OCI-M1 (cell line): ENCODE measurements around the gene RPL14.
"Not testable (repeated sequence)": the region's sequence is repeated elsewhere in the genome, so short reads cannot be mapped to it uniquely, and the experiment has no call there.

Source experiments
- DNase-seq: peaks from one replicate; lab custom pipeline; 2025; lab: John Stamatoyannopoulos, UW

The RPL14 gene

DNA sequence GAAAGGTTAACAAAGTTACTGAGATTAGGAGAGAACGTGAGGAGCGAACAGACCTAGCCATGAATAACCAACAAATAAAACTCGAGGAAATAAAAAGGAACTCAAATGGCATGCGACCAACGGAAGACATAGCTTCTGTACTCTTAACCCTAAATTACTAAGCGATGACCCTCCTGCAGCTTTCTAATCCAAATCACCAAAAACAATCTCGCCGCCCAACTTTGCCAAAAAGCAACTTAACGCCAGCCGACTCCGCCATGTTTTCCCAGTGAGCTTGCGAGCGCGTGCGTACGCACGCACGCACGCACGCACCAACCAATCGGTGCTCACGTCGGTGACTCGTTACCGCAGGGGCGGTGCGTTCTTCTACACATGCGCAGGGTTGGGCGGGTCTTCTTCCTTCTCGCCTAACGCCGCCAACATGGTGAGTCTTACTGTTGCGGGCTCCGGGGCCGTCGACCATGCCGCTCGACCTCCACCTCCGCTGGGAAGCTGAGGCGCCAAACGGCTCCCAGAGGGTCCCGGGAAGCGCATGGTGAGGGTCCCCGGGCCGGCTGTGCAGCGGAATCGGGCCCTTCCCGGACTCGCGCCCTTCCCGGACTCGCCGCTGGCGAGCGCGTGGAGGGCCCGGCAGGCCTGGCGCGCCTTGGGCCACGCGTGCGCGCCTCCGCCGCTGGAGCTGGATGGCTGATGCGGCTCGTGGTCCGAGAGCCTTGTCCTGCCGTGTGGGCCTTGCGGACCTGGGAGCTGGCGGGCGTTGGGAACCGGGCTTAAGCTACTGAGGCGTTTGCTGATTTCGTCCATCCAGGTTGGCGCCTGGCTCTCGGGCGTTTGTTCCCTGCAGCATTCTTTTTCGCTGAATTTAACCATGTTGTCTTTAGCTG lies at the start of gene RPL14:
Gene RPL14, plus strand, starts transcription at position 400 of the 884 bp plus-strand sequence. Its CDS starts 133 bp downstream, at position 533.
- DNase-seq: peak; percentile 96

DNA sequence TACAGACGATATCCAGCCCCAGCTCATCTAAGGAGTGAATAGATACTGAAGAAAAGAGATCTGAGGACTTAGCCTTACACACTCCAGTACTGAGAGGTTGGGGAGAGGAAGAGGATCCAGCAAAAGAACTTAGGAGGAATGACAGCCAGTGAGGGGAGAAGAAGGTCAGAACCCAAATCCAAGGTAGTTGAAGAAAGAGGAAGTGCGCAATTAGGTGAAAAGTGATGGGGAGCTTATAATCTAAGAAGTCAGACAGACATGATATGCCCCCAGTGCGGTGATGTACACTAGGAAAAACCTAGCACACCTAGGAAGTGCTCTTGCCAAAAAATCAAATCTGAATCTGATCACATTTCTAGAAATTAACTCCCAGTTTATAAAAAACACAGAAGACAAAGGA lies 49.5 kb upstream of the RPL14 start:
- no peak for DNase-seq

DNA sequence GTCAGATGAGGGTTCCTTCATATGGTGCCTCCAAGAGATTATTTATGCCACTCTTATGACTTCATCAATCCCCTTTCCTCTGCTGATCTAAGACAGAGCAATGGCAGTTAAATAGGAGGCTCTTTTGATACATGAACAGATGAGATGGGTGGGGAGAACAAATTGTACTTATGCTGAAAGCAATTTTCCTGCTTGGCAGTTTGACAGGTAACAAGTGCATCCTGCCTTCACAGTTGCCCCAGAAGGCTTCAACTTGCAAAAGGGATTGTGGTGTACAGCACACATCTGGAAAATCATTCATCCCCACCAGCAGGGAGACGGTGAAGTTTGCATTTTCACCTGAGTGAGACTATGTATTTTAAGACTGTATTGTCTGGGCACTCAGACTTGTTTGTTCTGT lies 42.9 kb upstream of the RPL14 start:
- DNase-seq: no peak

DNA sequence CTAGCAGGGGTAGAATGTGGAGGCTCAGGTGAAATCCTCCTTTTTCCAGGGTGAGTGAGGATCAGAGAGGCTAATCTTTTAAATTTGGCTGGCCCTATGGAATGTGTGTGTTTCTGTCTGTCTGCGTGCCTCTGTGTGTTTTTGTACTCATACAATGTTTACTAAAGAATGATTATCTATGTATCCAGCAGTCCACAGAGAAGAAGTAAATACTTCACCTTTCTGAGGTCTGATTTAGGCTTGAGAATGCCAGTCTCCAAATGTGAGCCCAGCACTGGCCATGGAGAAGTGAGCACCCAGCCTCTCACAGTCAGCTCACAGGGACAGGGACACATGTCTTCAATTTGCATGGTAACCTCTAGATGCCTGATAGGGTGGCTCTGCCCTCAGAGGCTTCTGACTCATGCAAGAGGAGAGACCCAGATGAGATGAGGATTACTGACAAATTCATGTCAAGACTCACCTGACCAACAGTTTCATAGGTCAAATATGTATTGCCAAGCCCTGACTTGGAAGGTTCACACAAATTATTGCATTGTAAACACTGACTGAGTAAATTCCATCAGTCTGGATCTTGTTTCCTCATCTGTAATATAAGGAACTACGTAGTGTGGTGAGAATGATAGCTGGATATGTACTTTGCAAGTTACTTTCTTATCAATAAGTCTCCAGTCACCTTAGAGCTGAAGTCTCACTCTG lies 39.1 kb upstream of the RPL14 start:
- peak; percentile 54 for DNase-seq

DNA sequence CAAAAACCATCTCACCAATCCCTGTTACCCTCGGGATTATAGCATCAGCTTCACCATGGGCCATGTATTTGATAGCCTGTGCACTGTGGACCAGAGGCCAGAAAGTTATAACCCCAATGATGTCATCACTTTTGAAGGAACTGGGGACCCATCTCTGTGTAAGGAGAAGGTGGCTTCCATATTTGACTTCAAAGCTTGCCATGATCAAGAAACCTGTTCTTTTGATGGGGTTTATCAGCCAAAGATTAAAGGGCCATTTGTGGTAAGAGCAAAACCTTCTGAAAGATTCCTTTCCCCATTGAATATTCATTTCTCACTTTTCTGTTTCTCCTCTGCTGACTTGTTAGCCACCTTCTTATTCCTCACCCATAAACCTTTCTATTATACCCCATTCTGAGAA lies 34.3 kb upstream of the RPL14 start:
- no peak for DNase-seq

DNA sequence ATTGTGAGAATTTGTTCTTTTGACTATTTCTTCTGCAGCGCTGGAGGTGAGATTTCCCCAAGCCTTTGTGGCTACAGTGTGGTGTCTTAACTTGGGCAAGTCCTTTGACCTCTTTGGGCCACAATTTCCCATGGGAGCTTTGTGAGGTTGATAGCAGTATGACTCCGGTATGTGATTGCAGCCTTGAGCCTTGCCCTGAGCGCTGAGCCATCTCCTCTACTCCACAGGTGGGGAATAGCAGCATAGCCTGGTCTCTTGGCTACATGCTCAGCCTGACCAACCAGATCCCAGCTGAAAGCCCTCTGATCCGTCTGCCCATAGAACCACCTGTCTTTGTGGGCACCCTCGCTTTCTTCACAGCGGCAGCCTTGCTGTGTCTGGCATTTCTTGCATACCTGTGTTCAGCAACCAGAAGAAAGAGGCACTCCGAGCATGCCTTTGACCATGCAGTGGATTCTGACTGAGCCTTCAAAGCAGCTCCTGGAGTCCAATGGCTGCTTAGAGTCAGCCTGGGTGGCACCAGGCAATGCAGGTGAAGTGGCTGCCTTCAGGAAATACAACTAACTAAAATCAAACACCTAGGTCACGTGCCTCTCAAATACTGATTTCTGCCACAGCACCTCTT lies 30.0 kb upstream of the RPL14 start:
- DNase-seq: no peak

DNA sequence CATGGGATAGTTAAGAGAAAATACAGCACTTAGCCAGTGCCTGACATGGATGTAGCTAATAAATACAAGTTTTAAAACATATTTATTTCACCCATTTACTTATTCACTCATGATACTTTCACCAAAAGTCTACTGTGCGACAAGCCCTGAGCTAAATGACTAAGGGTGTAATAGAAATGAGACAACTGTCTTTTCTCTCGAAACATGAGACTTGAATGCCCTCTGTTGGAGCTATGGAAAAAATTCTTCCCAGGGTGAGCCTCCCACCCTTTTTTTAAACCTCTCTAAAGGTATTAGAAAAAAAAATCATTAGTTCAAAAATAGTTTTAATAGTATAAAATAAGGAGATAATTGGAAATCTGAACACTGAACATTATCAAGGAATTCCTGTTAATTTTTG lies 24.3 kb upstream of the RPL14 start:
- peak; percentile 10 for DNase-seq

DNA sequence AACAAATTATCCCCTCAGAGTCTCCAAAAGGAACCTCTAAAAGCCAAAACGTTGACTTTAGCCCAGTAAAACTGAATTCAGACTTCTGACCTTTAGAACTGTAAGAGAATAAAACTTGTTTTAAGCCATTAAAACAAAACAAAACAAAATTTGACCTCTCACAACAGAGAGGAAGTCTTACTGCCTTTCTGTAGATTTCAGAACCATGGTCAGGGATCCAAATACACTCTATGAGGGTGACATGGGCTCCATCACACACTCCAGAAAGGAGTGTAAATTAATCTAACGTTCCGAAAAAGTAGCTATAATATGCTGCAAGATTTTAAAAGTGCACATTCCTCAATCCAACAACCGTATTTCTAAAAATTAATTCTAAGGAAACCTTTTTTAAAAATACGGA lies 19.2 kb upstream of the RPL14 start:
- DNase-seq: no peak

DNA sequence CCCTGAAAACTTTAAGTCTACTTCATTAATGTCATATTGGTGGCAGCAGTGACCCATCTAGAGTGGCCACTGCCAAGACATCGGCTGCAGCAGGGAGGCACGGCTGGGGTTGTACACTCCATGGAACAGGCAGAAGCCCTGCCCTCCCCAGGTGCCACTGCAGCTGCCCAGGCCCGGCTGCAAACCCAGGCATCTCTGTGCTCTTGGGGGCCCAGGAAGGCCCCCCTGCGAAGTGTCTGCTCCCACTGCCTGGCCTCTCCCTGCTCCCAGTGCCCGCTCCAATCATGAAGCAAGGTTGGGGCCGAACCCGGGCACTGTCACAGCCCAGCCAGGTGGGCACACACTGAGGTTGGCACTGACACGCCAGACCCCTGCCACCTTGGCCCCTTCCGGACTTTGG lies 12.1 kb upstream of the RPL14 start:
- no peak for DNase-seq

DNA sequence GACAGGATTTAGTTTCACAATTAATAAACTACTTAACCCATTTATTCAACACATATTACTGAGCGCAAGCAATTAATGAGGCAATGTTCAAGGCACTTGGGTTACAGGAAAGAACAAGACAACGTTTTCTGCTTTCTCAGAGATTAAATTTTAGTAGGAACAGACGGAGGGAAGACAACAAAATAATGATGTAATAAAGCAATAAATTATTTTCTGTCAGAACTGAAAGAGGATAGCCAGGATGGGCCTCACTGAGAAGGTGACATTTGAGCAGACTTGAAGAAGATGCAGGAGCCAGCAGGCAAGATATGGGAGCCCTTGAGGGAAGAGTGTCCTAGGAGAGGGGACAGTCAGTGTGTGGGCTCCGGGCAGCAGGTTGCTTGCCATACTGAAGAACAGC lies 11.3 kb upstream of the RPL14 start:
- DNase-seq: no peak

DNA sequence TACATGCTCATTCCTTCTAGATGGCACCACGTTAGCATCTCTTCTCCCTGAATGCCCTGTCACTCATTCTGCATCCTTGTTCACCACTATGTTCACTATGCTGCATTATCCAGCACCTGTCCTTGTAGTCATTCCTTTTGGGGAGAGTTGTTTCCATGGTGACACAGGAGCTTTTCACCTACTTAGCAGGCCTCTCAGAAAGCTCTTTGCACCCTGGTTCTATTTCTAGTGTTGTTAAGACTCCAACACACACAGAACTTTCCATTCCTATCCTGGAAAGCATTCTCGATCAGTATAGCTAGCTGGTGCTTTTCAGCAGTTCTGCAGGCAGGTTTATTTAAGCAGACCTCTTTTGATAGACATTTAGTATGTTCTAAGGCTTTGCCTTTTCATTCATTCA lies 6.7 kb upstream of the RPL14 start:
- no peak for DNase-seq

DNA sequence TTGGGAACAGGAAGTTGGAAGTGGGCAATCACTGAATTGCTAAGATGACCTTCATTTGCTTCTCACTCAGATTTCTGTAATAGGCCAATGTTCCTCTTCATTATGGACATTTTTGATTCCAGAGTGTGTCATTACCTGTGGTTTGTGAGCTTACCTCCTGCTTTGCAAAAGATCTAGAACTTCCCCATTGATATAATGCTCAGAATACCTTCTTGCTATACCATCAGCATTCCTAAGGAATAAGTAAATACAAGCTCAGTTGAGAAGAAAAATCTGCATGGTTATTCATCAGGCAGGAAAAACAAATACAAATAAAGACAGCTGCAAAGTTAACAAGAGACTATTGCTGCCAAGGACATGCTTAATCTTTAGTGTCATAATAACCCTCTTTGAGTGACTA lies 5.6 kb upstream of the RPL14 start:
- DNase-seq: no peak

DNA sequence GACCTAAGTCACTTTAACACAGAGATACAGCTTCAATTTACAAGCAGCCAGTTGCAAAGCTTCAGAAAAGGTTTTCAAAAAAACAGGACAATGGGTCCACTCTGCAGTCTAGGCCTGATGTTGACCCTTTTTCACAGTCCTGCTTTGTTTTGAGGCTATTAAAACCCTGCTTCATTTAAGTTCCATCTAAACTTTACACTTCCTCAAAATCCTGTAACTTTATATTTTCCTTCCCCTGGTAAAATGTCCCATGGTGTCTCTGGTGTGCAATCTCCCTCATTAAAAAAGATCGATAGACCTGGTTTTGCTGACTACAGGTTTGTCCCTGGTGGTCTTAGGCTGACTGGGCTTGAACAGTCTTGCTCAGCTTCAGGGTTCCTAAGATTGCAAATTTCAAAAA lies 5.1 kb upstream of the RPL14 start:
- no peak for DNase-seq

DNA sequence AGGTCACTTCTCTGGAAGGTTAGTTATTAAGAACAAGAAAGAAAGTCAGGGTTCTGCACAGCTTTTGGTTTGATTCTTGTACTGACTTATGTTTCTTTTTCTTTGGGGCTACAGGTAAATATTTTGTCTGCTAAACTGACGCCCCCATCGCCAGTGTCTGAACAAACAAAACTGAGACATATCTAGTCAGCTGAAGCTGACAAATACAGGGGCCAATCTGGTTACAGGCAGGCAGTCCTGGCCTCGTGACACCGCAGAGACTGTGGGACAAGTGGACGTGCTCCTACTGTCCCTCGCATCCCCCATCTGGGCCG lies 4.6 kb upstream of the RPL14 start:
- no peak for DNase-seq

DNA sequence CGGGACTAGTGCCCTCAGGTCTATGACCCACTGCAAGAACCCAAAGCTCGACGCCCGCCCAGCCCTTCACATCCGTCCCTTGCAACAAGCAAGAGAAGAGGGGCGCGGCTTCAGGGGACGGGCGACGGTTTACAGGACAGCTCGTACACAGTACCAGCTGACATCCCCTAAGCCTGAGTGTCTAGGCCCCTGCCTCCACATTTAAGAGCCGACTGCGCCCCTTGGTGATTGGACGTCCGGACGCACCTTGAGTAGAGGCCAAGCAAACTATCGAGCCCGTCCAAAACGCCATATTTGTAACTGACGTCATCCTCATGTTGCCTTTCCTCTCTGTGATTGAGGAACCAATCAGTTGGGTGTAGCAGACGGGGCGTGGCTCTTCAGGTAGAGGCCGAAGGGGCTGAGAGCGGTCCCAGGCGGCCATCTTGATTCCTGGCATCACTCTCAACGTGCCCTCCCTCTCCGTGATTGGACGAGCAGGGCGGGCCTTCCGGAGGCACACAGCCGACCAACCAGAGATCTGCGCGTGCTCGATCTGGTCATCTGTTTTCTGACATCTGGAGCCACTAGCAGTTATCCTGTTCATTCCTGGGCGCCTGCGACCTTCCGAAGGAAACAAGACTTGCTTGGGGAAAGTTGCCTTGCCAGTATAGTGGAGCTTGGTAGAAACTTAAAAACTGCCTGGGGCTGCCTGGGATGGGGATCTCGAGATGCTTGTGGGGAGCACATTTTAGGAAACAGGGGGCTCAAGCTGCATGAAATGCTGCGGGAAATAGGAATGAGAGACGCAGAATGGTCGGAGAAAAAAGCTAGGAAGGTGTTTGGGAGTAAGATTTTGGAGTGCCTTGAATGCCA lies 4.0 kb upstream of the RPL14 start:
- peak; percentile 99 for DNase-seq

DNA sequence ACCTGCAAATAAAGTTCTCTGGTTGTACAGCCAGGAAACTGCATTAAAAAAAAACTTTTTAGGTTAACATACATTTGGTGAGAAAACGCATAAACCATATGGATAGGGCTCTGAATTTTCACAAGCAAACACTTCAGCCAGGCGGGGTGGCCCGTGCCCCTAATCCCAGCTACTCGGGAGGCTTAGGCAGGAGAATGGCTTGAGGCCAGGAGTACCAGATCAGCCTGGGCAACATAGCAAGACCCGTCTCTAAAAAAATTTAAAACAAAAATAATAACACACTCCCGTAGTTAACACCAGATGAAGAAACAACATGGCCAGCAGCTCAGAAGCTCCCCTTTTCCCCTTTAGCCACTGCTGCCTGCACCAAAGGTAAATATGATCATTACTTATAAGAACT lies 3.2 kb upstream of the RPL14 start:
- DNase-seq: no peak

DNA sequence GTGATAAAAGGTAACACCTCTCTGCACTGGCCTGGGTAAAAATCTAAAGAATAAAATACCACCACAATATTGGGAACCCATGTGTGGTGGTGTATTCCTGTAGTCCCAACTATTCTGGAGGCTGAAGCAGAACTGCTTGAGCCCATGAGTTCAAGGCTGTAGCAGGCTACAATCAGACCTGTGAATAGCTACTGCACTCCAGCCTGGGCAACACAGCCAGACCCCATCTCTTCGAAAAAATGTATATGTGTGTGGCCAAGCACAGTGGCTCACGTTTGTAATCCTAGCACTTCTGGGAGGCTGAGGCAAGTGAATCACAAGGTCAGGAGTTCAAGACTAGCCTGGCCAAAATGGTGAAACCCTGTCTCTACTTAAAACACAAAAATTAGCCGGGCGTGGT lies 1.8 kb upstream of the RPL14 start:
- DNase-seq: no peak

DNA sequence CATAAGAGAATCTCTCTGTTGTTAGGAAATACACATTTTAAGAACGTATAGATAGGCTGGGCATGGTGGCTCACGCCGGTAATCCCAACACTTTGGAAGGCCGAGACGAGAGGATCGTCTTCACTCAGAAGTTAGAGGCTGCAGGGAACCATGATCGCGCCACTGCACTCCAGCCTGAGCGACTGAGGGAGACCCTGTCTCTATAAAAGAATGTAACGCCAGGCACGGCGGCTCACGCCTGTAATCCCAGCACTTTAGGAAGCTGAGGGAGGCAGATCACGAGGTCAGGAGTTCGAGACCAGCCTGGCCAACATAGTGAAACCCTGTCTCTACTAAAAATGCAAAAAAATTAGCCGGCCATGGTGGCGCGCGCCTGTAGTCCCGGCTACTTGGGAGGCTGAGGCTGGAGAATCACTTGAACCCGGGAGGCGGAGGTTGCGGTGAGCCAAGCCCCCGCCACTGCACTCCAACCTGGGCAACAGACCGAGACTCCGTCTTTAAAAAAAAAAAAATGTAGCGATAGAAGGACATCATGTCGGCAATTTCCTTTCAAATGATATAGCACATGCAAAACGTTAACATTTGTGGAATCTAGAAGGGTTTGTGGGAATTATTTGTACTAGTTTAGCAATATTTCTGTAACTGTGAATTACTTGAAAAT lies 730 bp upstream of the RPL14 start:
- no peak for DNase-seq

DNA sequence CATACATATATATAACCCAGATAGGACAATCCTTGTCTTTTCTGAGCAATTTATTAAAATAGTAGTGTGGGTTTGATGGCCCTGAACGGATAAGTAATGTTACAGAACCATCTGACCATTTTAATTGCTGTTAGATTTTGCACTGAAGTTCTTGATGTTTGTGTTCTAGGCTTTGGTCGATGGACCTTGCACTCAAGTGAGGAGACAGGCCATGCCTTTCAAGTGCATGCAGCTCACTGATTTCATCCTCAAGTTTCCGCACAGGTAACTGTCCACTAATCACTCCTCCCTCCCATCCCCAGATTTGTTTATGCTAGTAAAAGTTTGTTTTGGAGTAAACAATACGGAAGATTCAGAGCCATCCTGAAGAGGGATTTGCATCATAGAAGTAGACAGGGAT lies 1.3 kb downstream of the RPL14 start:
- DNase-seq: no peak

DNA sequence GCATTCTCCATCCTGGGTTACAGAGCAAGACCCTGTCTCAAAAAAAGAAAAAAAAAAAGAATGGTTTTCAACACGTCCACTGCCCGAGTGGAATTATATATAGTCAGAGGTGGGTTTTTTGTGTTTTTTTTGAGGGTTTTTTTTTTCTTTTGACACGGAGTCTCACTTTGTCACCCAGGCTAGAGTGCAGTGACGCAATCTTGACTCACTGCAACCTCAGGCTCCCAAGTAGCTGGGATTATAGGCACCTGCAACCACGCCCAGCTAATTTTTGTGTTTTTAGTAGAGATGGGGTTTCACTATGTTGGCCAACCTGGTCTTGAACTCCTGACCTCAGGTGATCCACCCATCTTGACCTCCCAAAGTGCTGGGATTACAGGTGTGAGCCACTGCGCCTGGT lies 3.3 kb downstream of the RPL14 start:
- DNase-seq: not testable (repeated sequence)

DNA sequence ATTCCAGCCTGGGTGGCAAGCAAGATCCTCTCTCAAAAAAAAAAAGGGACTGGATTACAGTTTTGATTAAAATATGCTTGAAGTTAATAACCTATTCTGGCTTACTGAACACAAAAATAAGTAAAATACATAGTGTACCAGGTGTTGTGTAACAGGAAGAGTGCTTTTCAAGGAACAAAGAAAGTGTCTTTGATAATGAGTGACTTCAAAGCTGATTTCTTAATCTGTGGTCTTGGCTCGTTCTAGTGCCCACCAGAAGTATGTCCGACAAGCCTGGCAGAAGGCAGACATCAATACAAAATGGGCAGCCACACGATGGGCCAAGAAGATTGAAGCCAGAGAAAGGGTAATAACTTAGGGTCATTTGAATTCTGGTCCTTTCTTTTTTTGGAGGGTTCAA lies 4.0 kb downstream of the RPL14 start:
- DNase-seq: no peak

DNA sequence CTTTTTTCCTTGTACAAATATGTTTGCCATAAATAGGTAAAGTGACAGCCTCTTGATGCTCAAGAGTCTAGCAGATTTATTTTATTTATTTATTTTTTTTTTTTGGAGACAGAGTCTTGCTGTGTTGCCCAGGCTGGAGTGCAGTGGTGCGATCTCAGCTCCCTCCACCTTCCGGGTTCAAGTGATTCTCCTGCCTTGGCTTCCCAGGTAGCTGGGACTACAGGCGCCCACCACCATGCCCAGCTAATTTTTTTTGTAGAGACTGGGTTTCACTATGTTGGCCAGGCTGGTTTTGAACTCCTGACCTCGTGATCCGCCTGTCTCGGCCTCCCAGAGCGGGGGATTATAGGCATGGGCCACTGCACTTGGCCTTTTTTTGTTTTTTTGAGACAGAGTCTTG lies 5.7 kb downstream of the RPL14 start:
- DNase-seq: not testable (repeated sequence)
